ENCODE measurements around the gene CBX6.

Gene CBX6

DNA sequence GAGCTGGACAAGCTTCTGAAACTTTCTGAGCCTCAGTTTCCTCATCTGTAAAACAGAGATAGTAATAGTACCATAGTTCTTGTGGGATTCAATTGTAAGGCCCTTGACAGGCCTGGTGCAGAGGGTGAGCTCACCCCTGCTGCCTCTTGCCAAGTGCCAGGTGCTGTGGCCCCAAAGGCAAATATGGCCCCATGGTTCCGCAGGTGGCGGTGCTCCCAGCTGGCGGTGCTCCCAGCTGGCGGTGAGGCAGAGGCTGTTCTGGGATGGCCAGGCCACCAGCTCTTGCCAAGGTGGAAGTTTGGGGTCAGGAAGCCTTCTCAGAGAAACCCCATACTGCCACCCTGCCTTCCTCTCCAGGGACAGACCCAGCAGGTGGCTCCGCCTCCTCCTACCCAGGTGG is 37.0 kb downstream of the CBX6 start:
- DNase-seq, result no peak

DNA sequence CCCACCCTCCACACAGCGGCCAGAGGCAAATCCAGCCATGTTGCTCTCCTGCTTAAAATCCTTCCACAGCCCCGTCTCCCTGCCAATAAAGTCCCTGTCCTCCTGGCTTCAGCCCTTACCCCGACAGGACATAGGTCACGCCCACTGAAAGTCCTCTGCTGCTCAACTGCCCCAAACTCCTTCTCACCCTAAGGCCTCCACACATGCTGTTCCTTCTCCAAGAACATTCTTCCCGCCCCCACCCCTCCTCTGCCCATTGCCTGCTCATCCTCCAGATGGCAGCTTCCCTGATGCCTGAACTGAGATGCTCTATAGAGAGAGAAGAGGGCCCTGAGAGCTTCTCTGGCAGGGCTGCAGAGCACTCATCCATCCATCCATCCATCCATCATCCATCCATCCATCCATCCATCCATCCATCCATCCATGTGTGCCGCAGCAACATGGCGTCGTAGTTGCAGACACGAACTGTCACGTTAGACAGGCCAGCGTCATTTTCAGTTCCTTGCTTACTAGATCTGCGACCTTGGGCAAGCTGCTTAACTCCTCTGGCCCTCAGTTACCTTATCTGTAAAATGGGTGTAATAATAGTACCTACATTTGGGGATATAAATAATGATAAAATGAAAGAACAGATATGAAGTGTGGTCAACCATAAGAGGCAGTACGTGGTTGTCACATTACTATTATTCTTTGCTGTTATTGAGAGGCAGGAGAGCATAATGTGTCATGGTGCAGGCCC is 37.6 kb downstream of the CBX6 start:
- DNase-seq, result no peak

DNA sequence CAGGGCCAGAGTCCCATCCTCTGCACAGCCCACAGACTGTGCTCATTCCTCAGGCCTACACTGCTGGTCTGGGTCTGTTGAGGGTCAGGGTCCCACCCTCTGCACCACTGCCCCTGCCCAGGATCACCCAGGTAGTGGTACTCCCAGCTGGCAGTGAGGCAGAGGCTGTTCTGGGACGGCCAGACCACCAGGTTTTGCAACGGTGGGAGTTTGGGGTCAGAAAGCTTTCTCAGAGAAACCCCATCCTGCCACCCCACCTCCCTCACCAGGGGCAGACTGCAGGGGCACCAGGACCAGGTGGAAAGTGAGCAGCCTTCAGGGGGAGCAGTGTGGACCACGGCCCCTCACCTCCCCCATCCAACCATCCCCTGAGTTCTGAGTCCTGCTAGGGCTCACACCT is 39.0 kb downstream of the CBX6 start:
- DNase-seq, result no peak

DNA sequence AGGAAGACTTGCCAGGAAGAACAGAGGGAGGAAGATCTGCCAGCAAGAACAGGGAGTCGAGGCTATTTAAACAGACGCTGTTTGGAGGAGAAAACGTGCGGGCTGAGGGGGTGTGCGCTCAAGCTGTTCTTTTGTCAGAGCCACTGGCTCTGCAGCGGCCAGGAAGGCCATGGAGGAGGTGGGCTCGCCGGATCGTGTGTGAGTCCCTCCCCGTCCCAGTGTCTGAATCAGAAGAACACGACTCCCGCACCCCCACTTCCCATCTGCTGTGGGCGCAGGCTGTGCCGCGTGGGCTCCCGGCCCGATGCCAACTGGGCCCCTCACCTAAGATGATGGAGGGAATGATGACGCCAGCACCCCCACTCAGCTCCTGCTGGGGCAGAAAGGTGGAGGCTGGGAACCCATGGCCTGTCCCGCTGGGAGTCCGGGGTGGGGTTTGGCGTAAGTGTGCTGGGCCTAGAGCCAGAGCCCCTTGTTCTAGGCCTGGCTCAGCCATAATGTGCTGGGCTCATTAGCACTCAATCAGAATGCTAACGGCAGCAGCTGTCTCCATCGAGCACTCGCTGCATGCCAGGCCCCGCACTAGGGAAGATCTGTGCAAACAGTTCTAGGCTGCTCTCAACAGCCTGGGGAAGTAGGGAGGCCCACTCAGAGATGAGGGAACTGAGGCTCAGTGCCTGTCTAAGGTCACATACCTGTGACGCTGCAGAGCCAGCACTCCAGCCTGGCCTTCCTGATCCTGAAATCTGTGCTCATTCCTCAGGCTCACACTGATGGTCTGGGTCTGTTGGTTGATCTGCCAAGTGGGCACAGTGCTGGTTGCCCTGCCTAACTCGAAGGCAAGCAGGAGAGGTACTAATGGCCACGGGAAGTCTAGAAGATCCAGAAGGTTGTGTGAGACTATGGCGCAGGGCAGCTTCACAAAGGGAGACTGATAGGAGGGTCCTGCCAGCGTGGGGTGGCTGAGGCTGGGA is 39.7 kb downstream of the CBX6 start:
- DNase-seq, result no peak

DNA sequence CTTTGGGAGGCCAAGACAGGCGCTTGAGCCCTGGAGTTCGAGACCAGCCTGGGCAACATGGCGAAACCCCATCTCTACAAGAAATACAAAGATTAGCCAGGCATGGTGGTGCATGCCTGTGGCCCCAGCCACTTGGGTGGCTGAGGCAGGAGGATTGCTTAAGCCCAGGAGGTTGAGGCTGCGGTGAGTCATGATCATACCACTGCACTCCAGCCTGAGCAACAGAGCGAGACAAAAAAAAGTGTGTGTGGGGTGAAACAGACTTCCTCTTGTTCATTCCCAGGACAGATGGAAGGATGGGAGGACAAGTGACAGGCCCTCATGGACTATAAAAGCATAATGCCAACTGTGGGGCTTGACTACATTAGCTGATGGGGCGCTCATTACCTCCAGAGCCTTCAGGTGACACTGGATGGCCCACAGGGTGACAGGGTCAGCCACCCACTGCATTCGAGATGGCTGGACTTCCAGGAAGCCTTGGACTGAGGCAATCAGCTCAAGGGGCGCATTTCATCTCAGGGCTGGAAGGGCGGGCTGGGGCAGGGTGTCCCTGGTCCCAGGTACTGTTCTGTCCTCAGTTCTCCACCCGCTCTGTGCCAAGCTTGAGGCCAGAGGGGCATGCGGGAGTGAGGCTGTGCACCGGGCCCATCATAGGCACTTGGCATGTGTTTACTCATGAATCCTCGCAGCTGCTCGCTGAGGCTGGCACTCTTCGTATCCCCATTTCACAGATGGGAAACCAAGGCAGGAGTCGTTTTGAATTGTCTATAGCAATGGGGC is 40.7 kb downstream of the CBX6 start:
- no peak for DNase-seq

DNA sequence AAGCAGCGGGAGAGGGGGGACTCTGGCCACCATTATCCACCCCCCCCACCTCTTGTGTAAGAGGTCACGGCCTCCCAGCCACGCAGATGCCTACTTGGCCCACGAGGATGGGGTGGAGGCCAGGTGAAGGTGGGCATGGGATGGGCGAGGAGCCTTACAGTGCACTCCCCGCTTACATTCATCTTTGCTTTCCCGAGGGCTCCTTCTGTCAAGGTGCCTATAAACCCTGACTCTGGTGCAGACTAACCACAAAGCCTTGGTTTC is 41.2 kb downstream of the CBX6 start:
- DNase-seq, result no peak

DNA sequence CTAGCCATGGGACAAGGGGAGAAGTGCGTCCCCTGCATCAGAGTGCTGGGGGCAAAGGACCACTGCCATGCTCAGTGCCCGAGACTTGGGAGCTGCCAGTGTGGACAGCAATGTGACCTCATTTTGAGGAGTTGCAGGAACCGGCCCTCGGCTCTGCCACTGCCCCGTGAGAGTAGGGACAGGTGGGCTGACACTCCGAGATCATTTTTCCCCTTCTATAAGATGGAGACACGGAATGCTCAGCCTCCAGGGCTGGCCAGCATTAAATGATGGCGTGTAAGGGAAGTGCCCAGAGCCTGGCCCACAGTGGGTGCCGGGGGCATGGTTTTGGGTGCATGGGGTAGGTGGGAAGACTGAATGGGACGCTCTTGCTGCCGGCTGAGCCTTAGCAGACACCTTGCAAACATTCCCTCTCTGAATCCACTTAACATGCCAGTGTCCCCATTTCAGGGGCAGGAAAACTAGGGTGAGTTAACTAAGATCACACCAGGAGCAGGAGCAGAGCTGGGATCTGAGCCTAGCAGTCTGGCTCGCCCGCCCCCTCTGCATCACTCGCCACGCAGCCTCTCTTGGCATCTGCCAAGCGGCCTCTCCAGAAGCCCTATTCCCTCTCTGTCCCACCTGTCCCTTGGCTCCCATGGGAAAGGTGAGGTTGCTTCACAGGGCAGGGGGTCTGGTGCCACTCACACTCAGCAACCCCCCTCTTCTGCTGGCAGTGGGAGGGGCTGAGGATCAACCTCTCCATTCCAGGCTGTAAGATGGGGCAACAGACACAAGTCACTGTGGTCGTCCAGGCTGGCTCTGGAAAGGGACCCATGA is 41.8 kb downstream of the CBX6 start:
- no peak for DNase-seq

DNA sequence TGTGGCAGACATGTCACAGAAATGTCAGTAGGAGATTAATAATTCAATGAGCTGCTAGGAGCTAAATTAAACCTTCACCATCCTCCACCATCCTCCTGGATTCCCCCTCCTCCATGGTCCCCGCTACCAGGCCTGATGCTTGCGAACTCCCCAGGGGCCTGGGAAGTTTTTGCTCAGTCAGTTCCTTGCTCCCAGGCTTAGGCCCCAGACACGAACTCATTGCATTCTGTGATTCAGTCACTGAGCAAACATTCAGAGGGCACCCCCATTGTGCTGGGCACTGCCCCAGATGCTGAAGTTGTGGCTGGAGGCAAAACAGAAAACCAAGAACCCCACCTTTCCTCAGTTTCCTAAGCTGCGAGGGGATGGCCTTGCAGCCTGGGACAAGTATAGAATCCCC is 42.5 kb downstream of the CBX6 start:
- DNase-seq, result no peak

DNA sequence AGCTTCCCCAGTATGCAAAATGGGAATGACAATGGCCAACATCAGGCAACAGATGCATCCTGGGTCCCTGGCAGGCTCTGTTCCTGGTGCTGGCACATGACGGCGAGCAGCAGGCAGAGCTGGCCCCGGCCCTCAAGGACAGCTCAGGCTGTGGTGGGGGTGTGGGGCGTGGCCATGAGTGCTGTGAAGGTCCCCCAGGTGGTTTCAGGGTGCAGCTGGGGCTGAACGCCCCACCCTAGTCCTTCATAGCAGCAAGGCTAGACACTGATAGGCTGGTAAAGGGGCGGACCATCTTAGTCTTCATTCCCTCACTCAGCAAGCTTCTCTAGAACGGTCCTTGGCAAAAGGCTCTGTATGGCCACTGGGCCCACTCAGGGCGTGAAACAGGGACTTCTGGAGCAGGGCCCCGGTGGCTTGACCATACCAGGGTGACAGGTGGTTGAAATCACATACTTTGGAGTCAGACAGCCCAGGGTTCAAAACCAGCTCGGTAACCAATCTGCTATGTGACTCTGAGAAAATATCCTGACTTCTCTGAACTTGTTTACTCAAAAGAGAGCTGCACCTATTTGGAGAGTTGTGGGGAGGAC is 43.3 kb downstream of the CBX6 start:
- no peak for DNase-seq

DNA sequence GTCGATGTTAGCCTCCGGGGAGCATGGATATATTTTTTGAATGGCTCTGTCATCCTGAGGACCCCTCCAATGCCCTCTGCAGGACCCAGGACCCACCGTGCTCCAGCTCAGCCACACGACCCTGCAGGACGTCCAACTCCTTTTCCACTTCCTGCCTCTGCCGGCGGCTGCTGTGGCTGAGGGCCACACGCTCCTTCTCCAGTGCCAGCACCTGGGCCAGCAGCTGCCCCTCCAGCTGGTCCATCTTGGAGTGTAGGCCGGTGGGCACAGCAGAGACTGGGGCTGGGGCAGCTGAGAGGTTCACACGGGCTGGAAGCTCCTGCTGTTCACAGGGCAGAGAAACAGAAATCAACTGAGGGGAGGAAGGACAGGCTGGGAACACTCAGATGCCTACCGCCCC is 43.8 kb downstream of the CBX6 start:
- DNase-seq, result no peak

DNA sequence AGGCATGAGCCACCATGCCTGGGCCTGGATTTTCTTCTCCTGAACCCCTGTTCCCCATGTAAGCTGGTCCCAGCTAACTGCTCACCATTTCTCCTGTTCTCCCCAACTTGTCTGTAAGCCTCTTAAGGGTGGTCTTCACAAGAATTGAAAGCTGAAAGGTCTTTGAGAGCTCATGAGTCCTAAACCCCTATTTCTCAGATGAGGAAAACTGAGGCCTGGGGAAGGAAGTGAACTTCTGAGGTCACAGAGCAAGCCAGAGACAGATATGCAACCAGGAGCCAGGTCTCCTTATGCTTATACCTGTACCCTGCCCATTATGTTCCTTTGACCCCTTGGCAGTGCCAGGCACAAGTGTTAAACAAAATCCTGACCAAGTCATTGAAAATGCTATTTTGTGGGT is 44.5 kb downstream of the CBX6 start:
- no peak for DNase-seq

DNA sequence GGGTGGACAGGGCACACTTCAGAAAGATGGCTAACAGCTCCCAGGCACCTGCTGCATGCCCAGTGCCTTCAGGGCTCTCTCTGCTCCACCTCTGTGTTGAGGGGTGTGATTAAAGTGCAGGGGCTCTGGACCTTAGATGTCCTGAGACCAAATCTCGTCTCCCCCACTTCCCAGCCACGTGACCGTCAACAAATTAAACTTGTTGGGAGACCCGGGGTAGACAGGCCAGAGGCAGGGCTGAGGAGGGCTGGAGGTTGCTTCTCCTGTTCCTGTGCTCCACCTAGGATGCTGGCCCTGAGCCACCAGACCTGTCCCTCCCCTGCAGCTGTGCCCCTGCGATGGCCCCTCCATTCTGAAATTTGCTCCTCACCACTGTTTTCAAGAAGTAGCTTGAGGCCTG is 45.2 kb downstream of the CBX6 start:
- no peak for DNase-seq

DNA sequence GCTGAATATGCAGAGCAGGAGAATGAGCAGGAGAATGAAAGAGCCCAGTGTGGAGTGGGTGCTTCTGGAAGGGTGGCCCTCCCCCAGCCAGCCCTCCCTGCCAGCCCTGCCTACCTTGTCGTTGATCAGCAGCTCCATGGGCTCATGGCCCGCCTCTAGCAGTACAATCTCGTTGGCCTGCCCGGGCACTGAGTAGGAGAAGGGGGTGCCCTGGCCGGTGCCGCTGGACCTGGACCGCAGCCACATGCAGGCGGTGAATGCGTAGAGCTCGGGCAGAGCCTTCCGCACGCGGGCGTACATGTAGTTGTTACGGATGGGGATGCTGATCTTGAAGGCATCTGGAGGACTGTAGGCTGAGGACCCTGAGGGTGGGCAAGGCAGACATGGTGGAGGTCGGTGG is 45.6 kb downstream of the CBX6 start:
- DNase-seq, result no peak

DNA sequence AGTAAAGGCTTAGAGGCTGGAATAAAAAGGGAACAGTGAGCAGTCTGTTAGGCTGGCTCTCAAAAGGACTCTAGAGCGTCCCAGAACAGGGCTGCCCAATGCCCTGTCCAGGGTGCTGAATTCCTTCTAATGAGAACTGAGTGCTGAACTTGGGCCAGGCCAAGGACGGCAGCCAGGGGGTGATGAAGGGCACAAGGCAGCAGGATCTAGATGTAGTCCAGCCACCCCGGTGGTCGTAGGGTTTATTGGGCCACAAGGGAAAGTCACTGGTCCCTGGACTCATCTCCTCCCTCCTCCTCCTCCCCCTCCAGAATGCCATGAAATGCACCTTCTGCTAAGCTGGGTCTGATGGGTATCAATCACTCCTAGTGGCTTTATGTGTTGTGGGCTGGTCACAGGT is 47.4 kb downstream of the CBX6 start:
- DNase-seq, result no peak

DNA sequence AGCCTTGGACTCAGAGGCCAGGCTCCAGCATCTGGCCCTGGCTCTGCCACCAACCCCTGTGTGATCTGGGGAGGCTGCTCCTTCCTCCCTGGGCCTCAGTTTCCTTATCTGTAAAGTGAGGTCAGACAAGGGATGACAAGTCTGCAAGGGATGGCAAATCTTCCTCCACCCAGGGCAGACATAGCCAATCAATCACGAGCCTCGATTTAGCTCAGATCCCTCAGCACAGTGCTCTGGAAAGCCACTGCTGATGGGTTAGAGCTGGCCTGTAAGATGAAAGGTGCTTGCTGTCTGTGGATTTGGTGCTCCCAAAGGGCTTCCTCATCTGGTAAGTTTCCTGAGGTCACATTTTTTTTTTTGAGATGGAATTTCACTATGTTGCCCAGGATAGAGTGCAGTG is 48.4 kb downstream of the CBX6 start:
- DNase-seq, result no peak

DNA sequence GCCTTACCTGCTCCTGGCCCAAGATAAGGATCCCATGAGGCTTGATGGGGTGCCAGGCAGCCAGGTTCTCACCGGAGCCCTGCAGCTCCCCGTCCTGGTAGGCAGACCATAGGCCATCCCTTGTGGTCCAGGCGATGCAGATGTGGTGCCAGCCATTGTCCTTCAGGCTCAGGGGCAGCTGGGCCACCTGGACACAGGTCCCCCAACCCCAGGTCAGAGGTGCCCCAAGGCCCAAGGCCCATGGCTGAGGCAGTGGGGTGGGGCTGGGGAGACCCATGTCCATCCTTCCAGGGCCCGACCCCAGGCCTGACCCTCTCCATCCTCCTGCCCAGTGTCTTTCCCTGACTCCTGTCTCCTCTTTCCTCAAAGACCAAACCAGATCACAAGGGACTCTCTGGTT is 48.9 kb downstream of the CBX6 start:
- no peak for DNase-seq

DNA sequence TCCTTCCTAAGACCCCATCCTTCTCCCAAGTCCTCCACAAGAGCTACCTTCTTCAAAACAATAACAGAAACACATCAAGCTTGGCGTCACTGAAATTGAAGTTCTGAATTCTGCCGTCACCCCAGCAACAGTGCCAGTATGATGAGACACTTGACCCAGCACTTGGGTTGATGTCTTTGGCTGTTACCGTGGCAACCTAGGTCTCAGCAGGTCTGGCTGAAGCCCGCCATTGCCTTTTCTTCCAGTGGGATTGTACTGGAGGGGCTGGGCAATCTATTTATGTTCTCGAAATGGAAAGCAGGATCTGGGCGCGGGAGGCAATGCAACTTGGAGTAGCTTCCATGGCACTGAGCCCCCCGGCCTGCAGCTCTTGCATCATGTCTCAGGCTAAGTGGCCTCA is 52.0 kb downstream of the CBX6 start:
- DNase-seq, result no peak

DNA sequence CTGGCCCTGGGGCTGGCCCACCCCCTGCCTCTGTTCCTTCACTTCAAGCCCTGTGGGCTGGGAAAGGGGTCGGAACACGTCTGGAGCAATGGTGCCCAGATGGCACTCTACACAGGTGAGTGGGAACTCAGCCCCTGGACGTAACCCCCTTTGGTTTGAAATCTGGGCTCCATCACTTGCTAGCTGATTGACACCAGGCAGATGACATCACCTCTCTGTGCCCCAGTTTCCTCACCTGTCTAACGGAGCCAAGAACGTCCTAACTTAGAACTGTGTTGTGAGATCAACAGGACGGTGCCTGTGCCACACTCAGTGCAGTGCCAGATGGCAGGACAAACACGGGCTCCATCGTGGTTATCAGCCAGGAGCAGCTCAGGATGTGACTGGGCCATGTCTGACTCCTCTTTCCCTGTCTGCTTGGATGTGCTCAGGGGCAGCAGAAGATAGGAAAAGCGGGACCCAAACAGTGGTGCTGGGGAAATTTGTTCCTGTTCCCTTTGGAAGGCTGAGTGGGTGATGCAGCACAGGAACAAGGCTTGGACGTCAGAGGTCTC is 52.6 kb downstream of the CBX6 start:
- no peak for DNase-seq

DNA sequence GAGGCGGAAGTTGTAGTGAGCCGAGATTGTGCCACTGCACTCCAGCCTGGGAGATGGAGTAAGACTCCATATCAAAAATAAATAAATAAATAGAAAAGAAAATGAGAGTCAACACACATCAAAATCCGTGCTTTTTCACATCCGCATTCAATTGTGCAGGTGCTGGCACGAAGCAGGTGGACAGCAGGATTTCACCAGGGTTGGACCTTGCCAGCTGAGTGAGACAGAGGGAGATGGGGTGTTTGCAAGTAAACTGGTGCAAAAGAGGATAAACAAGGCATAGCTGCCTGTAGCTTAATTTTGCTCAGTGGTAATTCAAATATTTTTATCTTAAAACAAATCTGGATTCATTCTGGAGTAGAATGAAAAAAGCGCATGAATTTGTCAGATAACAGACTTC is 54.8 kb downstream of the CBX6 start:
- no peak for DNase-seq

DNA sequence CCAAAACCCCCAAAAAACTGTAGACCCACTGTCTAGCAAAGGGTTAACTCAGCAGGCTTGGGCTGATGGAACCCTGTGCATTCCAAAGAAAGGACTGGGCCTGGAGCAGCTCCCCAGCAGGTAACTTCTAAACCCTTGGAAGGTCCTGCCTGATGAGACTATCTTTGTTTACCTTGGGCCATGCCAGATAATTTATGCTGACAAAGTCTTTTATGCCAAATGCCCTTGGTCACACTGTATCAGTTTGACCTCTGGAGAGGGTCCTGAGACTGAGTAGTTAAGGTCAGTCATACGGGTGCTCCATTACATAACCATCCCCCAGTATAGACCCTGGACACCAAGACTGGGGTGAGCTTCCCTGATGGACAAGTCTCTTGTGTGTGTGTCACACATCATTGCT is 56.2 kb downstream of the CBX6 start:
- no peak for DNase-seq
